ENCODE data around the gene GASK1A. TPM values are rescaled to one million over a fixed set of nuclear protein-coding genes. Genes with fewer than 3 reads are reported as not detected.

Gene GASK1A
- total RNA-seq, 1 experiment from 2014 or later = not detected

Other genes starting within 250 kb of the GASK1A start
- 0.41 TPM in 1 of 2 replicates, not detected in the other for gene CCDC13, start 206.1 kb upstream of the GASK1A start, total RNA-seq (2021)
- 48.2 and 69.7 TPM in 2 replicates for gene HIGD1A, start 174.8 kb upstream of the GASK1A start, total RNA-seq (2021)
- gene ACKR2, start 169.9 kb upstream of the GASK1A start, total RNA-seq (2021) = 1.0 and 2.9 TPM in 2 replicates
- gene CYP8B1, start 103.4 kb upstream of the GASK1A start, total RNA-seq (2021) = not detected in 2 replicates
- 7.5 and 9.2 TPM in 2 replicates for gene ZNF662, start 73.2 kb upstream of the GASK1A start, total RNA-seq (2021)
- 17.2 and 17.9 TPM in 2 replicates for gene POMGNT2, start 126.8 kb downstream of the GASK1A start, total RNA-seq (2021)

All from PC-9 (cell line).